ENCODE measurements around the gene PADI3. TPM values are rescaled to one million over a fixed set of nuclear protein-coding genes. Genes with fewer than 3 reads are reported as not detected.

Gene PADI3
- total RNA-seq, 4 donors from 2014 or later: not detected

- H3K9me3 ChIP-seq: no peaks in the 10 kb centered on the region
- DNase-seq: no peak
- H3K27me3 ChIP-seq: no peaks in the 10 kb centered on the region
- TF ChIP-seq, protein P1, sequence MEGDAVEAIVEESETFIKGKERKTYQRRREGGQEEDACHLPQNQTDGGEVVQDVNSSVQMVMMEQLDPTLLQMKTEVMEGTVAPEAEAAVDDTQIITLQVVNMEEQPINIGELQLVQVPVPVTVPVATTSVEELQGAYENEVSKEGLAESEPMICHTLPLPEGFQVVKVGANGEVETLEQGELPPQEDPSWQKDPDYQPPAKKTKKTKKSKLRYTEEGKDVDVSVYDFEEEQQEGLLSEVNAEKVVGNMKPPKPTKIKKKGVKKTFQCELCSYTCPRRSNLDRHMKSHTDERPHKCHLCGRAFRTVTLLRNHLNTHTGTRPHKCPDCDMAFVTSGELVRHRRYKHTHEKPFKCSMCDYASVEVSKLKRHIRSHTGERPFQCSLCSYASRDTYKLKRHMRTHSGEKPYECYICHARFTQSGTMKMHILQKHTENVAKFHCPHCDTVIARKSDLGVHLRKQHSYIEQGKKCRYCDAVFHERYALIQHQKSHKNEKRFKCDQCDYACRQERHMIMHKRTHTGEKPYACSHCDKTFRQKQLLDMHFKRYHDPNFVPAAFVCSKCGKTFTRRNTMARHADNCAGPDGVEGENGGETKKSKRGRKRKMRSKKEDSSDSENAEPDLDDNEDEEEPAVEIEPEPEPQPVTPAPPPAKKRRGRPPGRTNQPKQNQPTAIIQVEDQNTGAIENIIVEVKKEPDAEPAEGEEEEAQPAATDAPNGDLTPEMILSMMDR (IDR thresholded peaks at IDR 0.05): no peak
- TF ChIP-seq POLR2A (IDR thresholded peaks at IDR 0.05): no peak
- H3K4me3 ChIP-seq: no peak overlapping the region
- no peaks in the 10 kb centered on the region for H3K36me3 ChIP-seq
- no peaks in the 10 kb centered on the region for H3K4me1 ChIP-seq
- H3K27ac ChIP-seq: no peak overlapping the region
- intact Hi-C loops (cut with DNase I; ENCODE audit: low total_unique reads): no loop called here
Measured at GRCh38 chr1:17306921-17307320, 58.0 kb downstream of the PADI3 start.

- H3K27ac ChIP-seq: no peak overlapping the region
- no peaks in the 10 kb centered on the region for H3K27me3 ChIP-seq
- no peaks in the 10 kb centered on the region for H3K9me3 ChIP-seq
- no peaks in the 10 kb centered on the region for H3K4me1 ChIP-seq
- intact Hi-C loops (cut with DNase I; ENCODE audit: low total_unique reads): no loop called here
- no peak for DNase-seq
- no peak overlapping the region for H3K4me3 ChIP-seq
- no peaks in the 10 kb centered on the region for H3K36me3 ChIP-seq
- TF ChIP-seq, protein P1 (IDR thresholded peaks at IDR 0.05): no peak
- TF ChIP-seq POLR2A (IDR thresholded peaks at IDR 0.05): no peak
Measured at GRCh38 chr1:17307329-17307728, 58.4 kb downstream of the PADI3 start.

DNA sequence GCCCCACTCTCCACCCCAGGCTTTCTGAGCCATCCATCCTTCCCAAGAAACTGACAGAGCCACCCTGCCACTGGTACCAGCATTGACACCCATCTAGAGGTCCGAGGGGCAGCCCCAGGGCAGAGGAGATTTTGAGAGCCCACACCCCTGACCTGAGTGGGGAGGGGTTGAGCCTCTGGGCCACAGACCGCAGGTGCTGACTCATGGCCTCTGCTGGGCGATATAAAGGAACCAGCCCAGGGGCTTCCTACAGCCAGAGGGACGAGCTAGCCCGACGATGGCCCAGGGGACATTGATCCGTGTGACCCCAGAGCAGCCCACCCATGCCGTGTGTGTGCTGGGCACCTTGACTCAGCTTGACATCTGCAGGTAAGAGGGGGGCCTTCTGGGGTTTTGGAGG lies 59.0 kb downstream of the PADI3 start, which contains the start of gene PADI4:
Gene PADI4 (plus strand): TSS at position 252 of the 400 bp plus-strand sequence. CDS start 26 bp downstream, at position 278.
- Histone ChIP-seq H3K4me1 (no peaks in the 10 kb centered on the region), H3K36me3 (no peaks in the 10 kb centered on the region), H3K27me3 (no peaks in the 10 kb centered on the region), H3K9me3 (no peaks in the 10 kb centered on the region), H3K27ac (no peak within 1 kb of the TSS), H3K4me3 (no peak within 1 kb of the TSS)
- intact Hi-C loops (cut with DNase I; ENCODE audit: low total_unique reads): no loop called here
- TF ChIP-seq, protein P1 (IDR thresholded peaks at IDR 0.05): no peak
- no peak for TF ChIP-seq POLR2A (IDR thresholded peaks at IDR 0.05)
- no peak for DNase-seq

DNA sequence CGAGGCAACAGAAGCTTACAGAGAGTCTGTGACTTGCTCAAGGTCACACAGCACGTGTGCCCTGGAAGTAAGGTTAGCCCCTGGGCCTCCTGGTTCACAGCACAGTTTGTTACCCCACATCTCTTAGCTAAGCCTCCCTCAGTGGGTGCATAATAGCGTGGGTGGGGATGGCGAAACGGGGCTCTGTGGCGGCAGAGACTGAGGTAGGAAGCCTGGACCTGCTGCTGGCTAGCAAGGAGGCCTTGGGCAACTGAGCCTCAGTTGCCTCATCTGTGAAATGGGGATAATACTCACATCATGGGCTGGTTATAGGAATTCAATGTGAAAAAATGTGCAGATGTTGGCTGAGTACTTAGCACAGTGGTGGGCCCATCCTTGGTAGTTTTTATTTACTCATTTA lies 59.7 kb downstream of the PADI3 start:
- Histone ChIP-seq H3K27me3 (no peaks in the 10 kb centered on the region), H3K4me1 (no peaks in the 10 kb centered on the region), H3K9me3 (no peaks in the 10 kb centered on the region), H3K27ac (no peak overlapping the region), H3K36me3 (no peaks in the 10 kb centered on the region), H3K4me3 (no peak overlapping the region)
- intact Hi-C loops (cut with DNase I; ENCODE audit: low total_unique reads): no loop called here
- TF ChIP-seq POLR2A (IDR thresholded peaks at IDR 0.05): no peak
- TF ChIP-seq, protein P1 (IDR thresholded peaks at IDR 0.05): no peak
- DNase-seq: no peak

DNA sequence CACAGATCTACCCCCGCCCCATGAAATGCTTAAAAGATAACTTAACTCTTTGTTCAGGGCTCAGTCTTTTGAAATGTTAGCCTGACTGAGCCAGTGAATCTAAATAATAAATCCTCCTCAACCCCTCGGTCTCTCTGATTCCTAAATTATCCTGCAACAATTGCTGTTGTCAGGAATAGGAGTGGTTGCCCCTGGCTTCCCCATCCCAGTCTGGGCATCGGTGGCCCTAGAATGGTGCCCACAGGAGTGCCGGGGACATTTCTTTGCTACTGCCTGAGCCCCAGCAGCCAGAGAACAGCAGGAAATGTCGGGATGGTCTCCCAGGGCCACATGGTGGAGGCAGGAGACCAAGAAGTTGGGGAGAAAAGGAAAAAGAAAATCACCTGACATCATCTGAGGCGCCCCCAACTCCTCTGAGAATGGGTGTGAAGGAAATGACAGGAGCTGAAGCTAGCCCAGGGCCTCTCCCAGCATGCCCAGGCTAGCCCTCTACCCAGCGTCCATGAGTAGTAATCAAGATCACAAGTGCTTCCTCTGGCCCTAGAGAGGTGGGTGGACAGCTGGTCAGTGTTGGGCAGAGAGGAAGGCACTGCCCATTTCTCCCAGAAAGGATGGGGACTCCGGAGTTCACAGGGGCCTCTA lies 60.6 kb downstream of the PADI3 start:
- no peak for DNase-seq
- H3K4me1 ChIP-seq: no peaks in the 10 kb centered on the region
- TF ChIP-seq, protein P1 (IDR thresholded peaks at IDR 0.05): no peak
- TF ChIP-seq POLR2A (IDR thresholded peaks at IDR 0.05): no peak
- H3K36me3 ChIP-seq: no peaks in the 10 kb centered on the region
- intact Hi-C loops (cut with DNase I; ENCODE audit: low total_unique reads): no loop called here
- H3K27me3 ChIP-seq: no peaks in the 10 kb centered on the region
- H3K9me3 ChIP-seq: no peaks in the 10 kb centered on the region
- no peak overlapping the region for H3K4me3 ChIP-seq
- no peak overlapping the region for H3K27ac ChIP-seq
